ENCODE results near the gene DACT2. TPM values are rescaled to one million over a fixed set of nuclear protein-coding genes. Genes with fewer than 3 reads are reported as not detected.

Gene DACT2
- total RNA-seq (2011; cell fraction: chromatin; rRNA removed; ENCODE audit: low replicate concordance) = not detected in 2 replicates
- not detected in 2 replicates for total RNA-seq (2011; cell fraction: nucleolus; rRNA removed)
- not detected in 2 replicates for total RNA-seq (2011; cell fraction: nucleoplasm; rRNA removed)
- total RNA-seq (2014; rRNA removed) (not detected in 2 replicates), total RNA-seq (2014; rRNA removed; fragmentation: Illumina TruSeq; extraction: Trizol) (not detected in 2 replicates), total RNA-seq (2015; rRNA removed; fragmentation: Illumina TruSeq; extraction: Trizol) (not detected in 2 replicates), total RNA-seq (2021) (not detected in 2 replicates), polyA plus RNA-seq (2011; rRNA removed) (not detected in 2 replicates), polyA plus RNA-seq (2014; fragmentation: Illumina TruSeq; extraction: Trizol) (not detected in 2 replicates), polyA plus RNA-seq (2014; fragmentation: Nextera tagmentation; extraction: Ambion mirVana) (not detected), polyA plus RNA-seq (2014; rRNA removed) (not detected in 2 replicates), polyA minus RNA-seq (2011; rRNA and poly(A)+ RNA removed) (not detected in 2 replicates), Bru-seq, nascent RNA (percentile 3 among the genes with signal in this experiment), BruChase-seq, experiment 1, labeled RNA remaining after a 2-hour chase (not detected), BruChase-seq, experiment 2, labeled RNA remaining after a 6-hour chase (not detected)
- 0.15 TPM in 1 of 2 replicates, not detected in the other for polyA plus RNA-seq (2011; cell fraction: cytosol; rRNA removed)
- 0.20 TPM in 1 of 2 replicates, not detected in the other for polyA plus RNA-seq (2011; cell fraction: nucleus; rRNA removed)
- not detected in 2 replicates for polyA plus RNA-seq (2012)
- not detected in 2 replicates for polyA minus RNA-seq (2011; cell fraction: cytosol; rRNA and poly(A)+ RNA removed)
- polyA minus RNA-seq (2011; cell fraction: nucleus; rRNA and poly(A)+ RNA removed) = 0.13 TPM in 1 of 2 replicates, not detected in the other
- long read RNA-seq, experiment 1 = 0 reads
- long read RNA-seq, experiment 2 = 0 reads
- long read RNA-seq, experiment 3 = 0 reads

- Histone ChIP-seq H3K27ac (ENCODE audit: extremely low read depth, low read depth, low read length) (no peak within 1 kb of the TSS), H2AFZ (ENCODE audit: low read depth, low read length) (no peak within 1 kb of the TSS), H3K27me3 (ENCODE audit: control insufficient read depth in 2 of 2, insufficient read depth in 2 of 2, low read length in 2 of 2) (peaks cover 13 to 40% of the 10 kb centered on the region in 2 experiments; a peak in 3 of 5 replicates), H3K36me3 (ENCODE audit: control insufficient read depth, insufficient read depth, low read length) (no peaks in the 10 kb centered on the region), H3K79me2 (ENCODE audit: control insufficient read depth, insufficient read depth, low read length) (no peaks in the 10 kb centered on the region), H4K20me1 (replicated peaks; ENCODE audit: control insufficient read depth, insufficient read depth, low read length) (no peaks in the 10 kb centered on the region; the same call in 1 of the 2 replicates), H3K9ac (ENCODE audit: insufficient read depth in 1 of 2, low read depth in 2 of 2, low read length in 2 of 2) (no peak within 1 kb of the TSS), H3K9me1 (ENCODE audit: control insufficient read depth, insufficient read depth, low read length) (no peaks in the 10 kb centered on the region), H3K4me1 (replicated peaks in 1 of 2; ENCODE audit: control insufficient read depth in 2 of 2, insufficient read depth in 2 of 2, low read length in 2 of 2) (no peaks in the 10 kb centered on the region; a peak in 1 of 5 replicates), H3K4me3 (no peak within 1 kb of the TSS), H3K9me3 (replicated peaks; ENCODE audit: control insufficient read depth, insufficient read depth, low read depth, low read length) (no peaks in the 10 kb centered on the region), H3K4me2 (ENCODE audit: insufficient read depth, low read length) (no peak within 1 kb of the TSS)
- intact Hi-C loops (cut with micrococcal nuclease) (no loop called here), in situ Hi-C loops (cut with MboI) (no loop called here)
- no peak for ATAC-seq
- no peak for TF ChIP-seq FOXA3 (CRISPR knock-in tag; conservative IDR thresholded peaks at IDR 0.05 in 1 of 2, IDR thresholded peaks at IDR 0.05 in 1 of 2)
- TF ChIP-seq RUNX1 (IDR thresholded peaks at IDR 0.05; ENCODE audit: low read depth) = no peak
- no peak for TF ChIP-seq ZNF316 (IDR thresholded peaks at IDR 0.05)
- no peak for TF ChIP-seq FOXK1 (CRISPR knock-in tag; IDR thresholded peaks at IDR 0.05; ENCODE audit: borderline replicate concordance)
- no peak for TF ChIP-seq ZKSCAN3 (CRISPR knock-in tag; IDR thresholded peaks at IDR 0.05)
- TF ChIP-seq ZNF785 (CRISPR knock-in tag; IDR thresholded peaks at IDR 0.05) = no peak
- TF ChIP-seq MBD1 (CRISPR knock-in tag; IDR thresholded peaks at IDR 0.05) = no peak
- TF ChIP-seq NR2C1 (IDR thresholded peaks at IDR 0.05) = no peak
- no peak for TF ChIP-seq NR2C1 (tag; IDR thresholded peaks at IDR 0.05)
- TF ChIP-seq XRCC4 (IDR thresholded peaks at IDR 0.05; ENCODE audit: extremely low read depth, insufficient read depth, insufficient read length) = no peak
- no peak for TF ChIP-seq POLR3G (IDR thresholded peaks at IDR 0.05; ENCODE audit: extremely low read depth, insufficient read length, insufficient replicate concordance)
- FAIRE-seq = no peak
- CTCF ChIA-PET (ENCODE audit: low intra/inter-chr PET ratio) = no interaction called here
- no TSS peak for BruUV-seq (replicated peaks)
- POLR2A ChIA-PET = no interaction called here
- DNase-seq (ENCODE audit: extremely low read depth in 1 of 4, low spot score in 3 of 4) = no peak
- 16% methylated on average over 49 of the region's 92 CpGs for WGBS (ENCODE audit: insufficient coverage, low coverage, missing lambda C conversion rate)
Measured at GRCh38 chr6:168319279-168320111, at the start of gene DACT2. TSS of gene DACT2 (minus strand) at chr6:168319777. CDS start at chr6:168319633, 144 bp downstream.
